Nucleus accumbens (tissue), 56 donors: Measurements from ENCODE around the gene TBC1D4.
A peak's percentile ranks its signal among the peaks of the same experiment; 100 is the strongest.
"Not testable (repeated sequence)": the region's sequence is repeated elsewhere in the genome, so short reads cannot be mapped to it uniquely, and the experiment has no call there.

Source experiments
- DNase-seq, 56 donors: peaks; one replicate each; lab custom pipeline; 2025; lab: John Stamatoyannopoulos, UW

The TBC1D4 gene

GRCh38 chr13:75458696-75459422 lies 23.1 kb downstream of the TBC1D4 start:
- DNase-seq: peak in 3 of 56 donors; percentile 0 to 1 (median 1)

- no peak for DNase-seq
These were observed 26.0 kb downstream of the TBC1D4 start for GRCh38 chr13:75455962-75456361.

GRCh38 chr13:75454497-75454896 lies 27.5 kb downstream of the TBC1D4 start:
- DNase-seq: no peak

GRCh38 chr13:75452564-75452963 lies 29.4 kb downstream of the TBC1D4 start:
- DNase-seq: no peak

- no peak for DNase-seq
These were observed 34.5 kb downstream of the TBC1D4 start for GRCh38 chr13:75447493-75447892.

GRCh38 chr13:75446874-75447273 lies 35.1 kb downstream of the TBC1D4 start:
- no peak for DNase-seq

- DNase-seq: no peak
These were observed 36.1 kb downstream of the TBC1D4 start for GRCh38 chr13:75445717-75446499.

GRCh38 chr13:75444016-75444415 lies 38.0 kb downstream of the TBC1D4 start:
- no peak for DNase-seq

GRCh38 chr13:75443356-75443958 lies 38.5 kb downstream of the TBC1D4 start:
- DNase-seq: no peak

GRCh38 chr13:75442736-75443234 lies 39.2 kb downstream of the TBC1D4 start:
- no peak for DNase-seq

- DNase-seq: no peak
These were observed 41.9 kb downstream of the TBC1D4 start for GRCh38 chr13:75440100-75440499.

GRCh38 chr13:75437582-75438318 lies 44.2 kb downstream of the TBC1D4 start:
- DNase-seq: no peak

GRCh38 chr13:75434126-75434525 lies 47.8 kb downstream of the TBC1D4 start:
- DNase-seq: not testable (repeated sequence)

- no peak for DNase-seq
These were observed 49.1 kb downstream of the TBC1D4 start for GRCh38 chr13:75432811-75433244.

GRCh38 chr13:75432045-75432444 lies 49.9 kb downstream of the TBC1D4 start:
- DNase-seq: no peak

- no peak for DNase-seq
These were observed 51.3 kb downstream of the TBC1D4 start for GRCh38 chr13:75430436-75431209.

- DNase-seq: no peak
These were observed 55.5 kb downstream of the TBC1D4 start for GRCh38 chr13:75426421-75426820.

- no peak for DNase-seq
These were observed 56.6 kb downstream of the TBC1D4 start for GRCh38 chr13:75425216-75426009.

GRCh38 chr13:75423946-75424345 lies 58.0 kb downstream of the TBC1D4 start:
- no peak for DNase-seq
